GM23338 (cell line): ENCODE measurements around the gene STAT3. TPM values are rescaled to one million over a fixed set of nuclear protein-coding genes. Genes with fewer than 3 reads are reported as not detected.

Experiments used
- ATAC-seq: fragments of 200-7000 bp; cut with Tn5 transposase; 3 replicates; pipeline ENCODE4 v1.9.1; 2020
- DNase-seq: peaks from one replicate; pipeline ENCODE4 v3.0.0-alpha.2; 2015; ENCODE audit warnings: low spot score
- H2AFZ ChIP-seq: fragments of 200-600 bp; sonication (generic); 2 replicates; pipeline ENCODE4 v1.8.0; 2016; ENCODE audit warnings: antibody characterized with exemption, mild to moderate bottlenecking, moderate library complexity
- H3F3A ChIP-seq: fragments of 200-600 bp; sonication (generic); replicated peaks from 2 replicates; pipeline ENCODE4 v1.8.0; 2017; ENCODE audit warnings: antibody characterized with exemption, mixed run types, low read depth
- H3K27ac ChIP-seq: fragments of 200-600 bp; sonication (generic); 2 replicates; pipeline ENCODE4 v1.6.1; 2016; ENCODE audit warnings: low read depth
- H3K27me3 ChIP-seq: fragments of 200-600 bp; sonication (generic); 2 replicates; pipeline ENCODE4 v1.8.0; 2016; ENCODE audit warnings: mild to moderate bottlenecking, mixed run types, moderate library complexity; ENCODE audit not compliant: insufficient read depth
- H3K36me3 ChIP-seq: fragments of 200-600 bp; sonication (generic); 2 replicates; pipeline ENCODE4 v1.8.0; 2016; ENCODE audit warnings: mild to moderate bottlenecking; ENCODE audit not compliant: insufficient read depth
- H3K4me1 ChIP-seq: fragments of 200-600 bp; sonication (generic); 2 replicates; pipeline ENCODE4 v1.8.0; 2016; ENCODE audit warnings: mild to moderate bottlenecking, moderate library complexity; ENCODE audit not compliant: insufficient read depth
- H3K4me2 ChIP-seq: fragments of 200-600 bp; sonication (generic); 2 replicates; pipeline ENCODE4 v1.7.1; 2017; ENCODE audit warnings: mixed run types
- H3K4me3 ChIP-seq: fragments of 200-600 bp; sonication (generic); 2 replicates; pipeline ENCODE4 v1.6.1; 2016; ENCODE audit warnings: mixed run types
- H3K79me2 ChIP-seq: fragments of 200-600 bp; sonication (generic); replicated peaks from 2 replicates; pipeline ENCODE4 v1.8.0; 2017; ENCODE audit warnings: mild to moderate bottlenecking; ENCODE audit not compliant: insufficient read depth
- H3K9me2 ChIP-seq: fragments of 200-600 bp; sonication (generic); 2 replicates; pipeline ENCODE4 v1.8.0; 2017; ENCODE audit not compliant: insufficient read depth
- H4K20me1 ChIP-seq: fragments of 200-600 bp; sonication (generic); replicated peaks from 2 replicates; pipeline ENCODE4 v1.8.0; 2017; ENCODE audit warnings: mild to moderate bottlenecking; ENCODE audit not compliant: insufficient read depth
- H3K27ac Mint-ChIP-seq: 2 replicates; pipeline ENCODE4 v1.8.0; 2020; ENCODE audit warnings: inconsistent platforms, mild to moderate bottlenecking, moderate library complexity, mixed read lengths
- H3K27me3 Mint-ChIP-seq: 3 replicates; pipeline ENCODE4 v1.8.0; 2022; ENCODE audit warnings: low read depth, mild to moderate bottlenecking, moderate library complexity, mixed read lengths, inconsistent platforms; ENCODE audit not compliant: insufficient read depth, poor library complexity
- H3K36me3 Mint-ChIP-seq: 3 replicates; pipeline ENCODE4 v1.8.0; 2021; ENCODE audit warnings: low read depth, mild to moderate bottlenecking, inconsistent platforms, moderate library complexity, mixed read lengths
- H3K4me1 Mint-ChIP-seq: 3 replicates; pipeline ENCODE4 v1.8.0; 2020; ENCODE audit warnings: mild to moderate bottlenecking, inconsistent platforms, mixed read lengths
- H3K4me3 Mint-ChIP-seq: 3 replicates; pipeline ENCODE4 v1.8.0; 2021; ENCODE audit warnings: moderate library complexity, mild to moderate bottlenecking, inconsistent platforms, mixed read lengths
- H3K9me3 Mint-ChIP-seq: 3 replicates; pipeline ENCODE4 v1.8.0; 2020; ENCODE audit warnings: moderate library complexity, mild to moderate bottlenecking, inconsistent platforms, mixed read lengths
- CREB1 ChIP-seq: fragments of 250-450 bp; sonication (Bioruptor Pico); IDR thresholded peaks from 2 replicates; pipeline ENCODE4 v1.5.0; 2020; ENCODE audit warnings: low read depth, mild to moderate bottlenecking, moderate library complexity
- CTCF ChIP-seq, 2 experiments: fragments of 200-600 bp in 1 of 2; sonication (generic) in 1 of 2; conservative IDR thresholded peaks; 2 replicates each; pipeline versions ENCODE4 v1.5.1 to v1.6.1; 2016 to 2017; ENCODE audit warnings: antibody characterized with exemption in 2 of 2, low read depth in 2 of 2, mild to moderate bottlenecking in 2 of 2, moderate library complexity in 1 of 2
- ETS1 ChIP-seq: IDR thresholded peaks from 2 replicates; pipeline ENCODE4 v1.6.1; 2016; ENCODE audit warnings: antibody characterized with exemption
- EZH2 ChIP-seq: fragments of 200-600 bp; sonication (generic); IDR thresholded peaks from one replicate; pipeline ENCODE4 v1.8.0; 2017; ENCODE audit warnings: antibody characterized with exemption, mild to moderate bottlenecking, low read depth; ENCODE audit not compliant: unreplicated experiment
- EZH2phosphoT487 ChIP-seq: fragments of 200-600 bp; sonication (generic); IDR thresholded peaks from one replicate; pipeline ENCODE4 v1.8.1; 2018; ENCODE audit warnings: antibody characterized with exemption; ENCODE audit not compliant: unreplicated experiment
- NANOG ChIP-seq: IDR thresholded peaks from 2 replicates; pipeline ENCODE4 v1.6.1; 2016; ENCODE audit warnings: antibody characterized with exemption, borderline replicate concordance
- REST ChIP-seq: IDR thresholded peaks from one replicate; pipeline ENCODE4 v1.6.1; 2018; ENCODE audit warnings: antibody characterized with exemption; ENCODE audit not compliant: unreplicated experiment
- STAT1 ChIP-seq: IDR thresholded peaks from one replicate; pipeline ENCODE4 v1.6.1; 2016; ENCODE audit warnings: antibody characterized with exemption; ENCODE audit not compliant: unreplicated experiment
- ZNF114 ChIP-seq: fragments of 250-450 bp; sonication (Bioruptor Pico); IDR thresholded peaks from 2 replicates; pipeline ENCODE4 v1.5.0; 2020; ENCODE audit warnings: mild to moderate bottlenecking, moderate library complexity
- polyA plus RNA-seq: library from polyadenylated mRNA; unstranded; fragments of >200 nt; fragmentation: Nextera tagmentation; extraction: Ambion mirVana; gene quantifications from 2 replicates; pipeline ENCODE4 v1.2.1, GENCODE V29; 2016
- total RNA-seq: library from RNA; depleted of rRNA; stranded (reverse); fragments of >200 nt; shearing (Covaris generic); gene quantifications from 2 replicates; pipeline ENCODE4 v1.2.3, GENCODE V29; 2014

STAT3 gene
- total and polyA plus RNA-seq, 2 experiments from 2014 or later: 49.5 to 78.0 TPM

- TF ChIP-seq REST (no peak), CTCF (conservative IDR thresholded peaks at IDR 0.05; ENCODE audit: low read depth in 2 of 2) (no peak), STAT1 (no peak)
These were observed 103.7 kb downstream of the STAT3 start (continued) for GRCh38 chr17:42284566-42284965.

GRCh38 chr17:42284024-42284369 is 104.2 kb downstream of the STAT3 start:
- no peaks in the 10 kb centered on the region for H3K9me3 Mint-ChIP-seq
- Histone ChIP-seq H2AFZ (no peak overlapping the region), H3K9me2 (no peaks in the 10 kb centered on the region), H4K20me1 (no peaks in the 10 kb centered on the region), H3K36me3 (no peaks in the 10 kb centered on the region), H3K79me2 (no peaks in the 10 kb centered on the region), H3K27me3 (peaks cover 24% of the 10 kb centered on the region), H3K4me1 (peaks cover 13% of the 10 kb centered on the region), H3F3A (0 out of 2 replicates have a peak, but pooled peaks cover 9% of the 10 kb centered on the region), H3K27ac (no peak overlapping the region), H3K4me2 (no peak overlapping the region), H3K4me3 (no peak overlapping the region)
- no peaks in the 10 kb centered on the region for H3K36me3 Mint-ChIP-seq
- no peak overlapping the region for H3K4me3 Mint-ChIP-seq
- no peak overlapping the region for H3K27ac Mint-ChIP-seq
- peaks cover 26% of the 10 kb centered on the region for H3K27me3 Mint-ChIP-seq
- H3K4me1 Mint-ChIP-seq: peaks cover 29% of the 10 kb centered on the region
- DNase-seq: no peak
- ATAC-seq: no peak
- TF ChIP-seq CREB1 (CRISPR knock-in tag) (no peak), EZH2phosphoT487 (no peak), NANOG (no peak), ETS1 (no peak), ZNF114 (no peak), EZH2 (no peak), REST (no peak)
